AG04449 (cell line): ENCODE data around the gene PROB1.

Source experiments
- CTCF ChIA-PET: fragments of 350-600 bp; formaldehyde crosslinking; extraction: SDS; loops from one replicate; lab custom pipeline; 2021; ENCODE audit warnings: antibody characterized with exemption; lab: Yijun Ruan, JAX
- POLR2A ChIA-PET: fragments of 400-600, 350-600 bp; formaldehyde crosslinking; extraction: SDS; loops from one replicate; lab custom pipeline; 2020; ENCODE audit warnings: antibody characterized with exemption, inconsistent platforms; lab: Yijun Ruan, JAX
- DNase-seq: peaks from one replicate; pipeline ENCODE4 v3.0.0-alpha.2; 2010; ENCODE audit warnings: low read depth, low spot score
- H3K4me3 ChIP-seq: 2 replicates; pipeline ENCODE4 v1.5.1; 2011; ENCODE audit warnings: low read depth, mild to moderate bottlenecking, control low read depth, low read length
- CTCF ChIP-seq: IDR thresholded peaks from one replicate; pipeline ENCODE4 v1.5.1; 2011; ENCODE audit warnings: mild to moderate bottlenecking, moderate library complexity, low read length, control low read depth, inconsistent platforms; ENCODE audit not compliant: insufficient read depth; ENCODE audit errors: missing control alignments

PROB1 gene

GRCh38 chr5:139403787-139404483 lies 9.0 kb upstream of the PROB1 start, which contains the start of gene SPATA24:
Gene SPATA24, minus strand, starts transcription at chr5:139404089. Its CDS starts 29 bp downstream, at chr5:139404060.
- peak; percentile 84 for DNase-seq
- peak within 1 kb of the TSS; percentile 69 for H3K4me3 ChIP-seq
- ChIA-PET CTCF (interaction anchor here (1.2 to 2.8 kb wide), 3 partner anchors 15 to 230 kb away, joined by 3 to 12 read pairs (median 3); no protein-coding TSS in a partner anchor), POLR2A (interaction anchor here (1.0 kb wide), 2 partner anchors 15 to 133 kb away, joined by 3 to 4 read pairs; no protein-coding TSS in a partner anchor)
- no peak for TF ChIP-seq CTCF

GRCh38 chr5:139403418-139403786 lies 8.5 kb upstream of the PROB1 start:
- DNase-seq: no peak
- ChIA-PET CTCF (interaction anchor here (0.9 to 2.8 kb wide), 5 partner anchors 9 to 231 kb away, joined by 3 to 12 read pairs (median 3); no protein-coding TSS in a partner anchor), POLR2A (interaction anchor here (1.0 kb wide), 2 partner anchors 15 to 132 kb away, joined by 3 to 4 read pairs; no protein-coding TSS in a partner anchor)
- H3K4me3 ChIP-seq: peak overlapping the region; percentile 69
- TF ChIP-seq CTCF: no peak

- DNase-seq: no peak
- CTCF ChIA-PET: interaction anchor here (0.8 to 2.8 kb wide), 10 partner anchors 8 to 232 kb away, joined by 3 to 12 read pairs (median 3); no protein-coding TSS in a partner anchor
Observed at GRCh38 chr5:139402561-139403158, 7.8 kb upstream of the PROB1 start.

GRCh38 chr5:139401546-139401945 lies 6.6 kb upstream of the PROB1 start:
- no peak for DNase-seq
- CTCF ChIA-PET: interaction anchor here (0.8 to 2.3 kb wide), 4 partner anchors 10 to 116 kb away, joined by 3 to 7 read pairs (median 3); no protein-coding TSS in a partner anchor
- TF ChIP-seq CTCF: no peak
- no peak overlapping the region for H3K4me3 ChIP-seq
- POLR2A ChIA-PET: no interaction called here

More at GRCh38 chr5:139402561-139403158, 7.8 kb upstream of the PROB1 start:
- POLR2A ChIA-PET: no interaction called here
- no peak overlapping the region for H3K4me3 ChIP-seq
- peak; percentile 19 for TF ChIP-seq CTCF

- ChIA-PET POLR2A (no interaction called here), CTCF (interaction anchor here (1.4 kb wide), 1 partner anchor 9 kb away, joined by 3 read pairs; no protein-coding TSS in a partner anchor)
- TF ChIP-seq CTCF: no peak
- no peak overlapping the region for H3K4me3 ChIP-seq
- DNase-seq: no peak
Observed at GRCh38 chr5:139399501-139400121, 4.7 kb upstream of the PROB1 start.

- POLR2A ChIA-PET: no interaction called here
- DNase-seq: no peak
- CTCF ChIA-PET: no interaction called here
- TF ChIP-seq CTCF: no peak
- H3K4me3 ChIP-seq: no peak overlapping the region
Observed at GRCh38 chr5:139397921-139398320, 3.0 kb upstream of the PROB1 start.
